Endothelial cell of umbilical vein (primary cell): ENCODE results near the gene TLCD5. TPM values are rescaled to one million over a fixed set of nuclear protein-coding genes. Genes with fewer than 3 reads are reported as not detected.

Source experiments
- BruUV-seq: library from RNA; stranded (reverse); fragments of 400-500 nt; replicated peaks from 2 replicates; lab custom pipeline; 2021; lab: Mats Ljungman, UMichigan
- CTCF ChIA-PET: fragments of 300-600, 350-600 bp; sonication (Branson Sonifier 250); formaldehyde crosslinking; loops from one replicate; lab custom pipeline; 2021; ENCODE audit warnings: antibody characterized with exemption, inconsistent platforms; lab: Charles Lee
- POLR2A ChIA-PET: fragments of 300-600, 350-600 bp; sonication (Branson Sonifier 250); formaldehyde crosslinking; loops from one replicate; lab custom pipeline; 2021; ENCODE audit warnings: antibody characterized with exemption, inconsistent platforms; lab: Charles Lee
- DNase-seq: peaks from one replicate; pipeline ENCODE4 v3.0.0-alpha.2; 2011; ENCODE audit warnings: low read depth, low spot score
- FAIRE-seq: peaks from 2 replicates; lab custom pipeline; 2011; peaks lifted over from hg19 to GRCh38; lab: Jason Lieb, UNC
- H2AFZ ChIP-seq: 2 replicates; pipeline ENCODE4 v1.6.0; 2012; ENCODE audit warnings: low read depth, low read length, control low read depth, inconsistent platforms
- H3K27ac ChIP-seq: 2 replicates; pipeline ENCODE4 v1.5.1; 2011; ENCODE audit warnings: low read depth, mild to moderate bottlenecking, control low read depth, low read length, moderate library complexity; ENCODE audit not compliant: insufficient read depth
- H3K27me3 ChIP-seq, 2 experiments: 2 replicates each; pipeline versions ENCODE4 v1.6.0 to v1.6.1; 2011; ENCODE audit warnings: low read length in 2 of 2, mixed read lengths in 1 of 2; ENCODE audit not compliant: control insufficient read depth in 2 of 2, insufficient read depth in 2 of 2
- H3K36me3 ChIP-seq, 2 experiments: 2 replicates in 1 of 2; 3 replicates in 1 of 2; pipeline ENCODE4 v1.5.1; 2011; ENCODE audit warnings: low read length in 2 of 2, mild to moderate bottlenecking in 1 of 2, moderate library complexity in 1 of 2; ENCODE audit not compliant: control insufficient read depth in 2 of 2, insufficient read depth in 2 of 2; ENCODE audit errors: extremely low read depth in 1 of 2
- H3K4me1 ChIP-seq: 3 replicates; pipeline ENCODE4 v1.5.1; 2011; ENCODE audit warnings: mild to moderate bottlenecking, low read length; ENCODE audit not compliant: control insufficient read depth, insufficient read depth; ENCODE audit errors: extremely low read depth
- H3K4me2 ChIP-seq: 2 replicates; pipeline ENCODE4 v1.6.1; 2011; ENCODE audit warnings: low read length, control low read depth, mixed read lengths; ENCODE audit not compliant: insufficient read depth
- H3K4me3 ChIP-seq, 3 experiments: fragments of 200-600 bp in 1 of 3; sonication (generic), shearing (Covaris generic) in 1 of 3; replicated peaks in 1 of 3; 2 replicates each; pipeline ENCODE4 v1.5.1; 2011 to 2016; ENCODE audit warnings: control low read depth in 3 of 3, low read length in 3 of 3, mild to moderate bottlenecking in 2 of 3, inconsistent platforms in 1 of 3, low read depth in 1 of 3, moderate library complexity in 1 of 3; ENCODE audit not compliant: insufficient read depth in 1 of 3
- H3K79me2 ChIP-seq: 2 replicates; pipeline ENCODE4 v1.6.0; 2012; ENCODE audit warnings: low read length, inconsistent platforms; ENCODE audit not compliant: control insufficient read depth, insufficient read depth
- H3K9ac ChIP-seq: replicated peaks from 2 replicates; pipeline ENCODE3; 2011; ENCODE audit warnings: low read length, control low read depth; ENCODE audit not compliant: insufficient read depth; ENCODE audit errors: extremely low read depth
- H3K9me1 ChIP-seq: replicated peaks from 3 replicates; pipeline ENCODE4 v1.6.0; 2011; ENCODE audit warnings: mild to moderate bottlenecking, low read length; ENCODE audit not compliant: control insufficient read depth, insufficient read depth; ENCODE audit errors: extremely low read depth
- H3K9me3 ChIP-seq: replicated peaks from 2 replicates; pipeline ENCODE4 v1.5.1; 2012; ENCODE audit warnings: low read length, inconsistent platforms; ENCODE audit not compliant: control insufficient read depth, insufficient read depth
- H4K20me1 ChIP-seq: replicated peaks from 2 replicates; pipeline ENCODE3; 2011; ENCODE audit warnings: mild to moderate bottlenecking, low read length; ENCODE audit not compliant: control insufficient read depth, insufficient read depth; ENCODE audit errors: extremely low read depth
- FOS ChIP-seq: IDR thresholded peaks from 2 replicates; pipeline ENCODE4 v1.6.1; 2011; ENCODE audit warnings: mild to moderate bottlenecking, low read length, moderate library complexity, borderline replicate concordance; ENCODE audit not compliant: insufficient read depth
- GATA2 ChIP-seq: IDR thresholded peaks from 2 replicates; pipeline ENCODE4 v1.7.0; 2011; ENCODE audit warnings: low read depth, mild to moderate bottlenecking, moderate library complexity, mixed read lengths, low read length; ENCODE audit not compliant: insufficient read length, insufficient read depth
- JUN ChIP-seq: IDR thresholded peaks from 2 replicates; pipeline ENCODE4 v1.6.1; 2011; ENCODE audit warnings: borderline replicate concordance, low read depth; ENCODE audit not compliant: insufficient read length, insufficient read depth
- MYC ChIP-seq: IDR thresholded peaks from one replicate; pipeline ENCODE4 v1.6.1; 2011; ENCODE audit warnings: mild to moderate bottlenecking, low read depth, low read length
- POLR2A ChIP-seq: IDR thresholded peaks from 2 replicates; pipeline ENCODE4 v1.6.1; 2012; ENCODE audit warnings: low read depth, mild to moderate bottlenecking, control low read depth, low read length
- dilution Hi-C: fragments of 300-500 bp; cut with MboI; formaldehyde crosslinking; loops from one replicate; pipeline ENCODE4 v1.15.0; 2019; ENCODE audit warnings: low sequenced_read_pairs; ENCODE audit not compliant: extremely low pct_ligation_motif_present
- intact Hi-C: fragments of 100-400 bp; cut with micrococcal nuclease; formaldehyde crosslinking; loops from one replicate; pipeline ENCODE4 v1.10.0; 2022
- polyA plus RNA-seq, 4 experiments: library from polyadenylated mRNA; depleted of rRNA in 3 of 4; stranded (reverse) in 3 of 4; unstranded in 1 of 4; fragments of >200 nt; gene quantifications; 2 replicates each; pipeline versions ENCODE4 v1.2.1 to v1.2.3, GENCODE V29; 2011 to 2012; ENCODE audit warnings: missing spikeins in 1 of 4
- total RNA-seq: library from RNA; stranded (reverse); gene quantifications from 2 replicates; pipeline ENCODE4 v1.2.3, GENCODE V29; 2021

TLCD5 gene
- total and polyA plus RNA-seq, 2 donors (not counting 3 experiments of a cell fraction or from before 2014, with no cell fraction given) = 6.3 to 9.7 TPM

DNA sequence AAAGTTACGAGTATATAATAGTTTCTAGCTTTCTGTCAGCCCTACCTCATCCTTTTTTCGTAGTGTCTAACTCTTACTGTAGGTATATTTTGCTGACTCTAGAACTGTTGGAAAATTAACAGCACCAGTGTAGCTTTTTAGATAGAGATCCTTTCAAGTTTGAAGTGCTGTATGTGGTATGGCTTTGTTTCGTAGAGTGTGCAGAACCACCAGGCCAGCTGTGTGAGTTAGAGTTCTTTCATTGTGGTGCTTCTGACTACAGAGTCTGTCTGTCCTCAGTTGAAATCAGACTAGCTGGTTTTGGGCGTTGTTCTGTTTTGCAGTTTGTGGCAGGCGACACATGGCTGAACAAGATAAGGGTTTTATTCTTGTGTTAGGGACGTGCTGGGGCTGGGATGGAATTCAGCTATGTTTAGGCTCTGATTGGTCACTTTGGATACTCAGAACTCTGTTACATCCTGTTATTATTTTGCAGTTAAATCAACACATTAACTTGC lies 14.3 kb downstream of the TLCD5 start:
- Histone ChIP-seq H4K20me1 (peaks cover 6% of the 10 kb centered on the region), H3K36me3 (no peaks in the 10 kb centered on the region), H3K4me2 (peak overlapping the region; percentile 92), H3K4me1 (peaks cover 55% of the 10 kb centered on the region), H3K9ac (peak overlapping the region; percentile 96), H3K79me2 (peaks cover 82% of the 10 kb centered on the region), H3K27me3 (no peaks in the 10 kb centered on the region), H3K27ac (peak overlapping the region; percentile 87), H3K9me1 (no peaks in the 10 kb centered on the region), H3K4me3 (peak overlapping the region; percentile 31 to 98 (median 96)), H3K9me3 (no peaks in the 10 kb centered on the region), H2AFZ (no peak overlapping the region)
- intact Hi-C loops (loop anchor here (2.0 to 10.0 kb wide), 5 partner anchors 61 to 1855 kb away; partner anchors contain the start of gene SC5D), dilution Hi-C loops (no loop called here)
- CTCF ChIA-PET = interaction anchor here (0.6 to 1.9 kb wide), 12 partner anchors 10 to 346 kb away, joined by 3 to 8 read pairs (median 3); no protein-coding TSS in a partner anchor
- POLR2A ChIA-PET = interaction anchor here (1.5 kb wide), 1 partner anchor 10 kb away, joined by 4 read pairs; no protein-coding TSS in a partner anchor
- TF ChIP-seq POLR2A (peak; percentile 23), MYC (no peak), GATA2 (peak; percentile 45)
- BruUV-seq = TSS peak; percentile 17
- DNase-seq (peak; percentile 85), FAIRE-seq (no peak)

DNA sequence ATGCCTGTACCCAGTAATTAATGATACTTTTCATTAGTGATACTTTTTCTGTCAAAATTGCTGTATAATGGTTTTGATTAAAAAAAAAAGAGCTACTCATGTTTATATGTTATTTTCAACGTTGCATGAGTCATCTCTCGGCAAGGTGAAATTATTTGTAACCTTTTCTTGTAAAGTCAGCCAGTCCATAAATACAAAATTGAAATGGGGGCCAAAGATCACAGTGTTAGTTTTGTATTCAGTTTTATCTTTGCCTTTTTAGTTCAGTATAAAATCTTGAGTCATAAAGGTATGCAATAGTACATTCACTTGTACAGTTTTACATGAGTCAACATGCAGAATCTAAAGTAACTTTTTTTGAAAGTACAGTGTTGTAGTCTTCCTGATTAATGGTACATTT lies 15.4 kb downstream of the TLCD5 start:
- Histone ChIP-seq H3K4me3 (peak overlapping the region in 1 of 3 experiments; percentile 96), H3K9ac (peak overlapping the region; percentile 96), H3K9me1 (no peaks in the 10 kb centered on the region), H3K9me3 (no peaks in the 10 kb centered on the region), H2AFZ (no peak overlapping the region), H3K36me3 (no peaks in the 10 kb centered on the region), H4K20me1 (peaks cover 6% of the 10 kb centered on the region), H3K27me3 (no peaks in the 10 kb centered on the region), H3K4me2 (peak overlapping the region; percentile 92), H3K4me1 (peaks cover 54% of the 10 kb centered on the region), H3K79me2 (peaks cover 92% of the 10 kb centered on the region), H3K27ac (peak overlapping the region; percentile 87)
- TF ChIP-seq GATA2 (no peak), JUN (peak; percentile 44), FOS (peak; percentile 61)
- BruUV-seq = no TSS peak
- ChIA-PET POLR2A (interaction anchor here (1.5 kb wide), 1 partner anchor 9 kb away, joined by 4 read pairs; no protein-coding TSS in a partner anchor), CTCF (interaction anchor here (0.8 to 1.9 kb wide), 6 partner anchors 9 to 160 kb away, joined by 3 to 8 read pairs (median 7); no protein-coding TSS in a partner anchor)
- dilution Hi-C loops (loop anchor here (10.0 kb wide), 1 partner anchor 74 kb away; no protein-coding TSS in a partner anchor), intact Hi-C loops (no loop called here)
- no peak for FAIRE-seq
- DNase-seq = peak; percentile 81
